ENCODE data around the gene SFXN2.
"Not testable (repeated sequence)": the region's sequence is repeated elsewhere in the genome, so short reads cannot be mapped to it uniquely, and the experiment has no call there.

The SFXN2 gene

DNA sequence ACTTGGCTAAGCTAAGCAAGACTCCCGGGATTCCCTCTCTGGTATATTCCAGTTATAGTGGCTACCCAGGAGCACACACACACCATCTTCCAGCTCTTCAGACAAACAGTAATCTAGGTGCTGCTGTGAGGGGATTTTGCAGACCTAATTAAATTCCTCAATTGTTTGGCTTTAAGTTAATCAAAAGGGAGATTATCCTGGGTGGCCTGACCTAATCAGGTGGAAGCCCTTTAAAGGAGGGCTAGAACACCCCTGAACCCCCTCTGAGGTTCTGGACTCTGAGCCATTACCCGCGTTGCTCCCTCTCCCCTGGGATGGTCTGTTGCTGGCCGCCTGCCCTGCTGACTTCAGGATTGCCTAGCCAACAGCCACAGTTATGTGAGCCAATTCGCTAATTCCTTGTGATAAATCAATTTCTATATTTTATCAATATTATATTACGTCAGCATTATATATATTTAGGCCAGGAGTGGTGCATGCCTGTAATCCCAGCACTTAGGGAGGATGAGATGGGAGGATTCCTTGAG, 6.4 kb downstream of the SFXN2 start:
- no peak for DNase-seq (ENCODE audit: low read depth in 2 of 2)

DNA sequence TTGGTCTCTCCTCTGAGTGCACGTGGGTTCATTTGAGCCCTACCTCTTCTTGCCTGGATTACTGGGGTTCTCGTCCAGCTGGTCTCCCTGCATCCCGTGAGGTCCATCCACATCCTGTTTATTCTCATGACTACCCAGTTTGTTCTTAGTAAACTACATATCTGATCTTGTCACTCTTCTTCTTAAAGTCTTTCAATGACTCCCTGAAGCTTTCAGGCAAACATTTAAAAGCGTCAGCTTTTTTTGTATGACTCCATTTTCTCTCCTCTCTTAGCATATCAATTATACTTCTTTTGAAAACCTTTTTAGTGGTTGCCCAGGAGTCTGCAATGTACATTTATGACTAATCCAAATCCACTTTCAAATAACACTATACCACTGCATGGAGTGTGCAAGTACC, 7.5 kb downstream of the SFXN2 start:
- DNase-seq (ENCODE audit: low read depth in 2 of 2) = no peak

DNA sequence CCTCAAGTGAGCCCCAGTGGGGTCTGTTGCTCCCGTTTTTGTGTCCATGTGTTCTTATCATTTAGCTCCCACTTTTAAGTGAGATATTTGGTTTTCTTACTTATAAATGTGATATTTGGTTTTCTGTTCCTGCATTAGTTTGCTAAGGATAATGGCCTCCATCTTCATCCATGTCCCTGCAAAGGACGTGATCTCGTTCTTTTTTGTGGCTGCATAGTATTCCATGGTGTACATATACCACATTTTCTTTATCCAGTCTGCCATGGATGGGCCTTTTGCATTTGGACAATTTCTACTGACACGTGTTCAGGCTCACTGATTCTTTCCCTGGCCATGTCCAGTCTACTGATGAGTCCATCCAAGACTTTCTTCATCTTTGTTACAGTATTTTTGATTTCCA, 9.6 kb downstream of the SFXN2 start:
- no peak for DNase-seq (ENCODE audit: low read depth in 2 of 2)

DNA sequence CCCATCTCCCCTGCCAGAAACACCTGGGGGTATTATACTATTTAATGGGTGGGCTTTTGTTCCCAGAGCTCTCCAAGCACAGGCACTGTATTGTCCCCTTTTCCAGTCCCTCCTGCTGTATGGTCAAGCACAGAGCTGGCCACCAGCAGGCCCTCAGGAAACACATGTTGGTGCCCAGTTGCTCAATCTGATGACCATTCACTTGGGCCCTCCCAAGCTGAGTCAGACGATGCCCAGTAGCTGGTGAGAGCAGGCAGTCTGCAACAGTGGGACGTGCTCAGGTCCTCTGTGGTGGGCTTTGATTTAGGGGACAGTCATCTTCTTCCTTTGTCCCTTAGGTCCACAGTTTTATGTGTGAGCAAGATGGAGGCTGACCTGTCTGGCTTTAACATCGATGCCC, 11.8 kb downstream of the SFXN2 start:
- DNase-seq (ENCODE audit: low read depth in 2 of 2) = no peak

DNA sequence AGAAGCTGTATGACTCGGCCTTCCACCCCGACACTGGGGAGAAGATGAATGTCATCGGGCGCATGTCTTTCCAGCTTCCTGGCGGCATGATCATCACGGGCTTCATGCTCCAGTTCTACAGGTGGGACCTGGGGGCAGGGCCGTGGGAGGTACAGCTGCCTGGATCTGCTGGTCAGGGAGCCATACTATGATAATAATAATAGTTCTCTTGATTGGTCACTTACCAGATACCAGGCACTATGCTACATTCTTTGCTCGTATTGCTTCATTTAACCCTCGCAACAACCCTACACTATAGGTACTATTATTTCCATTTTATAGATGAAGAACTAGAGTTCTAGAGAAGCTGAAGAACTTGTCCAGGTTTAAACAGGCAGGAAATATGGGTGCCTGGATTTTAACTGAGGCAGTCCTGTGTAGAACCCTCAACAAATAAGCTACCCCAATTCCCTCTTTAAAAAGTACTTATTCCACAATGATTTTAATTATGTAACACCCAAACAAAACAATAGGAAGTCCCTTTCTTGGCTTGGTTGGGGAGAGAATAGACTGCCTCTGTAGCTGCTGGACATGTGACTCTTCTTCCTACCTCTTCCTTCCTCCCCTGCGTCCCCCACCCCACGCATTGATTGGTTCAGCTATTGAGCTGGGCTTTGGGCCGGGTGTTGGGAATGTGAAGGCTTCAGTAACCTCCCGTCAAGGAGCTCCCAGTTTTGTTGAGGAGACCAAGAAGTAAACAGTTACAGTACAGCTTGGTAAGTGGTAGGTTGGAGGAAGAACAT, 12.8 kb downstream of the SFXN2 start:
- DNase-seq (ENCODE audit: low read depth in 2 of 2) = no peak

DNA sequence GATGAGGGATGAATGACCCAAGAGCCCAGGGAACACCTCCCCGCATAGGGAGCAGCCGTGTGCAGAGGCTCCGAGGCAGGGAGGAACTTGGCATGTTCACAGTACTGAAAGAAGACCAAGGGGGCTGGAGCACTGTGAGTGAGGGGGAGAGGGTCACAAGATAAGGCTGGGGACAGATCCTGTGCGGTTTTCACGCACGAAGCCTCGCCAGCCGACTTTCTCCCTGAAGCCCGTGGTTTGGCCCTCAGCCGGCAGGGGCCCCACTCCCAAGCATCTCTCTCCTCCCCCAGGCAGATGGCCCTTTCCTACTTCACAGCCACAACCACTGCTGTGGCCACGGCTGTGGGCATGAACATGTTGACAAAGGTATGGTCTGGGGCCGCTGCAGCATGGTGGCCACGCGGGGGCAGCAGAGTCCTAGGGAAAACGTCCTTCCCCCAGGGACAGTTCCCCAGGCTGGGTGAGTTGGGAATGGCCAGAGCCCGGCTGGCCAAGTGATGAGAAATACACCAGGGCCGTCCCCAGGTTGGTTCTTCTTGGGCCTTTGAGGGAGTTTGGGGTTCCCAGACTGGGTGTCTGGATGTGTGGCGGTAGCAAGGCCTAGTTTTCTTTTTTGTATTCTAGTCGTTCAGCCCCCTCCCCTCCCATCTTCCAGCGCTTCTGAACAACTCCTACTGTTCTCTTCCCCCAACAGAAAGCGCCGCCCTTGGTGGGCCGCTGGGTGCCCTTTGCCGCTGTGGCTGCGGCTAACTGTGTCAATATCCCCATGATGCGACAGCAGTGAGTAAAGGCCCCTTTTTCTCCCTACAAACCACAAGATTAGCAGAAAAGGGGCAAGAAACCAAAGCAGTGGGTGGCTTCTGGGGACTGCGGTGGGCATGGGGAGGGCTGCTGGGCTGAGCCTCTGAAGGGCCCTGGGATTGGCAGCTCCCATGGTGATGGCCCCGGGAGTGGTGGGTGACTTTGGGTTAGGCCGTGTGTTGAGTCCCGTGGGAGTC, 14.9 kb downstream of the SFXN2 start:
- peak in 1 of 2 donors; percentile 32 for DNase-seq (ENCODE audit: low read depth in 2 of 2)

DNA sequence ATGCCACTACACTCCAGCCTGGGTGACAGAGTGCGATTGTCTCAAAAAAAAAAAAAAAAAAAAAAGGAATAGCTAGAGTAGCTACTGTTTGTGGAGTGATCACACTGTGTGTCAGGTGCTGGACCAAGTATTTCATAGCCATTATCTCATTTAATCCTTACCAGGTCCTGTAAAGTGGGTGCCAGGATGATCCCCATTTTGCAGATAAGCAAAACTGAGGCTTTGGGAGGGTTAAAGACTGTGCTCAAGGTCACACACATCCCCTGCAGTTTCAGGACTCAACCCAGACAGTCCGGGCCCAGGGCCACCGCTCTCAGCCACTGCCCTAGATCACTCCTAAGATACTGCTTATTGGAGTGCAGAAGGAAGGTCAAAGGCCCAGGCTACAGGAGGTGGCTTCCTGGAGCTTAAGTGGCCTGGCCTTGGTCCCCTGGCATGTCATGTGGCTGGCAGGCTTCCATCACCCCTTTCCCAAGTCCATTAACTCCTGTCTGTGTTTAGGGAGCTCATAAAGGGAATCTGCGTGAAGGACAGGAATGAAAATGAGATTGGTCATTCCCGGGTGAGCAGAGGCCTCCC, 16.9 kb downstream of the SFXN2 start:
- DNase-seq (ENCODE audit: low read depth in 2 of 2) = no peak

DNA sequence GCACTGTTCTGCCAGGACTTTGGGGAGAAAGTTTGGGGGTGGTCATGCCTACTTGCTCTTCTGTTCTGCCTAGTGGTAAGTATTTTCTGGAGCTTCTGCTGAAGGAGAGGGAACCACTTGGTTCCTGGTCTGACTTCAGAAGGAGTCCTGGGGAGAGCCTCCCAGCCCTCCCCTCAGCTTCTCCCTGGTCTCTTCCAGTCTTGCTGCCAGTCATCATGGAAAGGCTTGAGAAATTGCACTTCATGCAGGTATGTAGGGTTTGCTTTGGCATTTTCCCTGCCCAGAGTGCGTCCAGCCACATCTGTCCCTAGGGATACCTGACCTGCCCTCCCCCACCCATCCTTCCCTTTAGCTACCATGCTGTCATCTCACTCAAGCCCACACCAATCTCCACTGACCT, 18.2 kb downstream of the SFXN2 start:
- DNase-seq (ENCODE audit: low read depth in 2 of 2) = no peak

DNA sequence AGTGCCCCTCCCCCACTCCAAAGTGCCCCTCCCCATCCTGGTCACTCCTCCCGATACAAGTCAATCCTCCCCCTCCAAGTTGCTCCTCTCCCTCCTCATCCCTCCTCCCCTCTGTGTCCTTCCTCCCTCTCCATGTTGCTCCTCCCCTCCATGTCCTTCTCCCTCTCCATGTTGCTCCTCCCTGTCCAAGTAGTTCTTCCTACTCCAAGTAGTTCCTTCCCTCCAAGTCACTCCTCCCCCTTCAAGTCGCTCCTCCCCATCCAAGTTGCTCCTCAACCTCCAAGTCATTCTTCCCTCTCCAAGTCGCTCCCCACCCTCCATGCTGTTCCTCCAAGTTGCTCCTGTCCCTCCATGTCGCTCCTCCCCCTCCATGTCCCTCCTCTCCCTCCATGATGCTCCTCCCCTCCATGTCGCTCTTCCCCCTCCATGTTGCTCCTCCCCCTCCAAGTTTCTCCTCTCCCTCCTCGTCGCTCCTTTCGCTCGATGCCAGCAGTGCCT, 20.7 kb downstream of the SFXN2 start:
- DNase-seq (ENCODE audit: low read depth in 2 of 2) = no peak

DNA sequence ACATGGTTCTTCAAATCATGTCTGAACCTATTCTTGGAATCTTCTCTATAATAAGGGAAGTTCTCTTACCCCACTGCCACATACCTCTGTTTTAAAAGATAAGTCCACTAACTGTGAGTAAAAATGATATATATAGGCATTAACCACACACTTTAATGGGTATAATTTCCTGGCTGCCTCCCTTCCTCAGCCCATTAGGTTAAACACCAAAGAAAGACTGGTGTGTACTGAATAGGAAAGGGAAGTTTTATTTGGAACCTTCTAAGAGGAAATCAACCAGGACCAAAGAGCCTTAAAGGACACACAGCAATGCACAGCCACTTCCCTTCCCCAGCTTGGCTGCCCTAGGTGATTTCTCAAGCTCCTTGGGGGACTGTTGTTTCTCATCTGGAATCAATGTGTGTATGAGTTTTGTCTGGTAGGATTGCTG, 24.3 kb downstream of the SFXN2 start:
- no peak for DNase-seq (ENCODE audit: low read depth in 2 of 2)

DNA sequence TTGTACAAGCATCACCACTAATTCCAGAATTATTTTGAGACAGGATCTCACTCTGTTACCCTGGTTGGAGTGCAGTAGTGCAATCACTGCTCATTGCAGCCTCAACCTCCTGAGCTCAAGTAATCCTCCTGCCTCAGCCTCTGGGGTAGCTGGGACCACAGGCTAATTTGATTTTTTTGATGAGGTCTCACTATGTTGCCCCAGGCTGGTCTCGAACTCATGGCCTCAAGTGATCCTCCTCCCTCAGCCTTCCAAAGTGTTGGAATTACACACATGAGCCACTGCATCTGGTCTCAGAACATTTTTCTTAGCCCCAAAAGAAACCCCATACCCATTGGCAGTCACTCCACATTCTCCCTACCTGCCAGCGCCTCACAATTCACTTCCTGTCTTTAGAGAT, 25.8 kb downstream of the SFXN2 start:
- no peak for DNase-seq (ENCODE audit: low read depth in 2 of 2)

DNA sequence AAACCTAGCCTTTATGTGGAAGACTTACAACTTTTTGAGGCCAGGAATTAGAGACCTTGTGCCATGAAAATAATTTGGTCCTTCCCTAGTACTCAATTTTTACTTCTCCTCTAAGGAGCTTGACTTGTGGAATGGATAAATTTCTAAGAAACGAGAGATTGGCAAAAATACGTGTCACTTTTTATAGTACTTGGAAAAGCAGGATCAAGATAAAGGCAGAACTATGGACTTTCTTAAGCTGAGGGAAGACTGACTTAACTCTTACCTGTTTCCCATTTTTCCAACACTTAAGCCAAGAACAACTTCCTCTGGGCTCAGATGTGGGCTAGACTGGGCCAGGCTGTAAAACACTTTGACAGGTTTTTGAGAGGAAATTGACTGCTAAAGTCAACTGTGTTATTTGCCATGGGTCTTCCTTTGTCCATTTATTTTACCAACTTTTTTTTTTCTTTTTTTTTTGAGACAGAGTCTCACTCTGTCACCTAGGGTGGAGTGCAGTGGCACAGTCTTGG, 27.3 kb downstream of the SFXN2 start:
- DNase-seq (ENCODE audit: low read depth in 2 of 2) = no peak

DNA sequence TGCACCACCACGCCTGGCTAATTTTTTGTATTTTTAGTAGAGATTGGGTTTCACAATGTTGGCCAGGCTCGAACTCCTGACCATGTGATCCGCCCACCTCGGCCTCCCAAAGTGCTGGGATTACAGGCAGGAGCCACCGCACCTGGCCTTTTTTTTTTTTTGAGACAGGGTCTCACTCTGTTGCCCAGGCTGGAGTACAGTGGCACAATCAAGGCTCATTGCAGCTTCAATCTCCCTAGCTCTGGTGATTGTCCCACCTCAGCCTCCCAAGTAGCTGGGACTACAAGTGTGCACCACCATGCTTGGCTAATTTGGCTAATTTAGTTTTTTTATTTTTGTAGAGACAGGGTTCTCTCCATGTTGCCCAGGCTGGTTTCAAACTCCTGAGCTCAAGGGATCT, 27.9 kb downstream of the SFXN2 start:
- DNase-seq (ENCODE audit: low read depth in 2 of 2) = not testable (repeated sequence)

DNA sequence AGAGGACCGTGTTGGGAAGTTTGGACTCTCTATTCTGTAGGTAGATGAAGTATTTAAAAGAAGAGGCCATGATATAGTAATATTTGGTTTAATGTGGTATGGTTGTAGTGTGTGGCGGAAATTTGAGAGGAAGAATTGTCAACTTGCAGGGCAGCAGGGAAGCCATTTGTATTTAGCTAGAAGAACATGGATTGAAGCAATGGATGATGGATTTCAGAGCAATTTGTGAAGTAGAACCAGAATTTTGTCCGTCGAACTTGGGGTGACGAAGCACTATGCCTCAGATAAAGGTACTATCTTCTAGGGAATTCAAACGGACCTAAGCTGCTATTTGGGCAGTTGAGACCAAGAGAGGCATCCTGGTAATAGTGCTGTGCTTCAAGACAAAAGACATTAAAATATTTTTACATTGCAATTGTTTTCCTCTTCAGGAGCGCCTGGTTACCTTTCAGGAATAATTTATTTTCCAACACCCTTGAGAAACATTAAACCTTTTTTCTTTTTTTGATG, 28.7 kb downstream of the SFXN2 start:
- no peak for DNase-seq (ENCODE audit: low read depth in 2 of 2)

DNA sequence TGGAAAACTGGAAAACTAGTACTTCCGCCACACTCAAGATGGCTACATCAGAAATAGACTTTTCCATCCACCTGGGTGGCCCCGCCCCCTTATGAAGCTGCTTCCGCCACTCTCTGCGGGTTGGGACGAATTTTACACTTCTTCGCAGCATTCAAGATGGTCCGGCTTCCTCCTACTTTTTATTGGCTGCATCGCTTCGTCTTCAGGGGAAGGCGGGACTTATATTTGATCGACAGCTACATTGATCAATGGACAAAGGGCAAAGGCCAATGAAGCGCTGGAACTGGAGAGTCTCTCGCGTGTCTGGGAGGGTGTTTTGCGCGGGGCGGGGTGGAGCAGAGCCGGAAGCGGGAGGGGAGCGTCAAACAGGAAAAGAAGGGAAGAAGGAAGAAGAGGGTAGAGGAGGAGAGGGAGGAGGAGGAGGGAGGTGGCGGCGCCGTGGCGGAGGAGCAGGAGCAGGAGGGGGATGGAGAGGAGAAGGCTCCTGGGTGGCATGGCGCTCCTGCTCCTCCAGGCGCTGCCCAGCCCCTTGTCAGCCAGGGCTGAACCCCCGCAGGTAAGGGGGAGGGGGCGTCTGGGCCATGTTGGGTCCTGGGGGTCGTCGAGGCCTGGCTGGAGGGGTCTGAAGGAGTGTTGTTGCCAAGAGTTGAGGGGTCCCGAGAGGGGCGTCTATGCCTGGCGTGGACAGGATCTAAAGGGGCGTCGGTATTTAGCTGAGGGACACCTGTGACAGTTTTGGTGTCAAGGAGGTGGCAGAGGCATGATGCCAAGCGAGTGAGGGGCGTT, 29.3 kb downstream of the SFXN2 start, which contains the start of gene WBP1L:
Gene WBP1L (plus strand): TSS at position 361 of the 786 bp plus-strand sequence. CDS start 106 bp downstream, at position 467.
- DNase-seq (ENCODE audit: low read depth in 2 of 2) = peak; percentile 89

DNA sequence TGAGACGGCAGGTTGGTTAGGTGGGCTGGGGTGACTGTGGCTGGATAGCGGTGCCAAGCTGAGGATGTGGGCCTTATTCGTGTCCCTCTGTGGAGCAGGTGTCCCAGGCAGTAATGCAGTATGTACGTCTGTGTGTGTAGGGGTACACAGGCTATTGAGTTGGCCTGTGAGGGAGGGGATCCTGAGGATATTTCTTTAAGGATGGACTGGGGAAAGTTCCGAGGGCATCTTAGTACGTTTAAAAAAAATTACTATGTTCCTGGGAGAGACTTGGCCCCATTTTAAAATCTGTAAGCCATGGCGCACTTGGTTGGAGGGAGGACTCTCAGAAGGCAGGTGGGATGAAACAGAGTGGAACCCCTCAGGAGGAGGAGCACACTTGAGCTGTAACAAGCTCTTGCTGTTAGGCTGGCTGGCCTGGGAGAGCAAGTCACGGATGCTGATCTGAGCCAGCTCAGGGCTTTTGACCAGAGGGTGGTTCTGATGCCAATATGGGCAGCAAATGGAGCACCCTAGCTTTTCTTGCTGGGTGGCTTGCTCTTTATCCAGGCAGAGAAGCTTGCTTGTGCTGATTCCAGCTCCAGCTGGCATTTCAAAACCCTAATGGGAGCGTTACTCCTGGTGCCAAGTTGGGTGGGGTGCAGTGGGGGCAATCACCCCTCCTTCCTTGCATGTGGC, 30.1 kb downstream of the SFXN2 start:
- DNase-seq (ENCODE audit: low read depth in 2 of 2) = no peak

DNA sequence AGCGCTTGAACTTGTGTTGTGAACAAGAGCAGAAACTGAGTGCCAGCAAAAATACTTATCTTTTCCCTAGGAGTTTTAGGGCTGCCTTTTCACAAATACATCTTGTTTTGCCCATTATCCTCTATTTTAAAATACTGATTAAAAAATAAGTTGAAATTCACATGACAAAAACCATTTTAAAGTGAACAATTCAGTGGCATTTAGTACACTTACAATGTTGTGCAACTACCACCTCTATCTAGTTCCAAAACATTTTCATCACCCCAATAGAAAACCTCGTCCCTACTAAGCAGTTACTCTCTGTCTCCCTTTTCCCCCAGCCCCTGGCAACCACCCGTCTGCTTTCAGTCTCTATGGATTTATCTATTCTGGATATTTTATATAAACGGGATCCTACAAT, 30.7 kb downstream of the SFXN2 start:
- no peak for DNase-seq (ENCODE audit: low read depth in 2 of 2)

DNA sequence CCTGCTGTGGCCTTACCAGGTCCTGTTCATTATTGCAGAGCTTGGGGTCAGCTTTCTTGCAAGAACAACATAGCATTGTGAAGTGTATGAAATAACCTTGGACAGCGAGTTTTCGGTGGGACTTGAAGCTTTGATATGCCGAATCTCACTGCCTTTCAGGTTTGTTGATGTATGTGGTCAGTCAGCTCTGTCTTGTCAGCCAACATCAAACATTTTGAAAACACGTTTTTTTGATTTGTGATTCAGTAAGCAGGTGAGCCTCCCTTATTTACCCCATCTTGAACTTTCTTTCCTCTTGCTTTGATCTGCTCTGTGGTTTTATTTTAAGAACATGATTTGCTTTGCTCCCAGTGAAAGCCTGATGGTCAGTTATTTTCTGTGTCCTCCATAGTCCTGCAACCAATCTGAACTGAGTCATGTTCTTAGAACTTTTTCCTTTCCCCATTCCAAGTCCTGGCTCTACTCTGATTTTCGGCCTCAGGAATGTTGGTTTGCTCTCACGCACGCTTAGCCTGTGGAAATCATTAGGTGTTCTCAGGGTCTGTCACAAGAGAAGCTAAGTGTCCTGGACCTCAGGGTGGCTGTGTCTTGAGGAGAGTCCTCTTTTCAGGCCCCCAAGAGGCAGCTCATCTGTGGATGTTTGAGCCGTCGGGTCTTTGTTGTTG, 38.0 kb downstream of the SFXN2 start:
- no peak for DNase-seq (ENCODE audit: low read depth in 2 of 2)

DNA sequence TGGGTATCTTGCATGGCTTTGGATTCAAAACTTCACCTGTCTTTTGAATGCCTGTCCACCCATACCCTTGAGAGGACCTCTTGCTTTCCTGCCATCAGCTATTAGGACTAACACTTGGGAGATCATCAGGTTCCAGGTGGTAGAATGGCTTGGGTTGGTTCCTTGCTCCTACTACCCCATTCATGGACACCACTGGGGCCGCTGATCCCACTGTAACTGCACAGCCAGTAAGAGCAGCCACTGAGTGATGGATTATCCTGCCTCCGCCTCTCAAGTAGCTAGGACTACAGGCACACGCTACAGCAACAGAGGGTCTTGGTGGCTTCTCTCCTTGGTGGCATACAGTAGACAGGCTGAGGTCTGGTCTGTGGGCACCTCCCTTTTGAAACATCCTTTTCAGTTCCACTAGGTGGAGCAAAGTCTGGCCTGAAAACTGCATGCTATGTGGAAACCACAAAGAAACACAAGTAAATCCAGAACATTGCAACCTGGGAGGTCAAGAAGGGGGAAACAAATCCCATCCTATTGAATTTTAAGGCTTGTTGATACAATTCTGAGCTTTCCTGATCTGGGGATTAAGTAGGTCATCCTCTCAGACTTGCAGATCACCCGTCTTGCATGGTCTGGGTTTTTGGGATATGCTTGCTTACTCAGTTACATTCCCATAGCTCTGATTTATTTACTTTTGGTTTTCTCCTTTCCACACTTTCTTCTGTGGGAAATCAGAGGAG, 38.7 kb downstream of the SFXN2 start:
- no peak for DNase-seq (ENCODE audit: low read depth in 2 of 2)
